ENCODE results near the gene CMKLR1. TPM values are rescaled to one million over a fixed set of nuclear protein-coding genes. Genes with fewer than 3 reads are reported as not detected.

CMKLR1 gene
- total RNA-seq, 1 donor from 2014 or later, result 0.57 TPM

- Histone ChIP-seq H3K27me3 (ENCODE audit: insufficient read depth, low read length) (no peaks in the 10 kb centered on the region), H3K79me2 (ENCODE audit: insufficient read depth, low read length) (no peaks in the 10 kb centered on the region), H3K4me1 (ENCODE audit: insufficient read depth, low read length) (peaks cover 20% of the 10 kb centered on the region), H3K4me2 (ENCODE audit: low read length) (no peak overlapping the region), H3K9me3 (ENCODE audit: insufficient read depth, low read depth, low read length) (no peaks in the 10 kb centered on the region), H3K27ac (ENCODE audit: low read depth, low read length) (no peak overlapping the region), H2AFZ (ENCODE audit: low read depth, low read length) (no peak overlapping the region), H3K36me3 (ENCODE audit: insufficient read depth, low read length) (no peaks in the 10 kb centered on the region), H3K9ac (ENCODE audit: low read length) (no peak overlapping the region), H4K20me1 (ENCODE audit: insufficient read depth, low read length) (no peaks in the 10 kb centered on the region), H3K4me3 (ENCODE audit: insufficient read depth, low read depth, low read length) (no peak overlapping the region)
- Mint-ChIP-seq H3K4me3 (ENCODE audit: unreplicated experiment) (no peak overlapping the region), H3K36me3 (ENCODE audit: low read depth, unreplicated experiment) (no peaks in the 10 kb centered on the region), H3K27me3 (ENCODE audit: low read depth, unreplicated experiment) (peaks cover 4% of the 10 kb centered on the region), H3K27ac (ENCODE audit: unreplicated experiment) (no peak overlapping the region), H3K4me1 (ENCODE audit: low read depth, unreplicated experiment) (peaks cover 29% of the 10 kb centered on the region), H3K9me3 (ENCODE audit: unreplicated experiment) (no peaks in the 10 kb centered on the region)
- DNase-seq (ENCODE audit: low read depth) (peak; percentile 22), FAIRE-seq (no peak)
- TF ChIP-seq CTCF (IDR thresholded peaks at IDR 0.05; ENCODE audit: insufficient read depth, low read depth, low read length) (no peak), EZH2 (IDR thresholded peaks at IDR 0.05; ENCODE audit: insufficient read depth, low read length) (no peak)
These were observed 28.6 kb downstream of the CMKLR1 start for GRCh38 chr12:108310489-108310888.

GRCh38 chr12:108309674-108310312, 29.3 kb downstream of the CMKLR1 start:
- Histone ChIP-seq H3K9ac (ENCODE audit: low read length) (no peak overlapping the region), H3K4me2 (ENCODE audit: low read length) (no peak overlapping the region), H3K4me1 (ENCODE audit: insufficient read depth, low read length) (peaks cover 27% of the 10 kb centered on the region), H3K27me3 (ENCODE audit: insufficient read depth, low read length) (no peaks in the 10 kb centered on the region), H3K27ac (ENCODE audit: low read depth, low read length) (no peak overlapping the region), H4K20me1 (ENCODE audit: insufficient read depth, low read length) (no peaks in the 10 kb centered on the region), H3K9me3 (ENCODE audit: insufficient read depth, low read depth, low read length) (no peaks in the 10 kb centered on the region), H2AFZ (ENCODE audit: low read depth, low read length) (no peak overlapping the region), H3K79me2 (ENCODE audit: insufficient read depth, low read length) (no peaks in the 10 kb centered on the region), H3K4me3 (ENCODE audit: insufficient read depth, low read depth, low read length) (no peak overlapping the region), H3K36me3 (ENCODE audit: insufficient read depth, low read length) (no peaks in the 10 kb centered on the region)
- H3K9me3 Mint-ChIP-seq (ENCODE audit: unreplicated experiment), result no peaks in the 10 kb centered on the region
- DNase-seq (ENCODE audit: low read depth), result no peak
- no peak overlapping the region for H3K4me3 Mint-ChIP-seq (ENCODE audit: unreplicated experiment)
- peaks cover 36% of the 10 kb centered on the region for H3K4me1 Mint-ChIP-seq (ENCODE audit: low read depth, unreplicated experiment)
- no peak overlapping the region for H3K27ac Mint-ChIP-seq (ENCODE audit: unreplicated experiment)
- peaks cover 4% of the 10 kb centered on the region for H3K27me3 Mint-ChIP-seq (ENCODE audit: low read depth, unreplicated experiment)
- H3K36me3 Mint-ChIP-seq (ENCODE audit: low read depth, unreplicated experiment), result no peaks in the 10 kb centered on the region
- no peak for FAIRE-seq
- TF ChIP-seq CTCF (IDR thresholded peaks at IDR 0.05; ENCODE audit: insufficient read depth, low read depth, low read length) (no peak), EZH2 (IDR thresholded peaks at IDR 0.05; ENCODE audit: insufficient read depth, low read length) (no peak)

- Mint-ChIP-seq H3K4me1 (ENCODE audit: low read depth, unreplicated experiment) (peaks cover 38% of the 10 kb centered on the region), H3K36me3 (ENCODE audit: low read depth, unreplicated experiment) (no peaks in the 10 kb centered on the region), H3K9me3 (ENCODE audit: unreplicated experiment) (no peaks in the 10 kb centered on the region), H3K27me3 (ENCODE audit: low read depth, unreplicated experiment) (peaks cover 4% of the 10 kb centered on the region), H3K4me3 (ENCODE audit: unreplicated experiment) (no peak overlapping the region), H3K27ac (ENCODE audit: unreplicated experiment) (no peak overlapping the region)
- Histone ChIP-seq H3K4me1 (ENCODE audit: insufficient read depth, low read length) (peaks cover 35% of the 10 kb centered on the region), H3K27me3 (ENCODE audit: insufficient read depth, low read length) (no peaks in the 10 kb centered on the region), H2AFZ (ENCODE audit: low read depth, low read length) (no peak overlapping the region), H3K4me2 (ENCODE audit: low read length) (no peak overlapping the region), H3K27ac (ENCODE audit: low read depth, low read length) (no peak overlapping the region), H3K9ac (ENCODE audit: low read length) (no peak overlapping the region), H3K9me3 (ENCODE audit: insufficient read depth, low read depth, low read length) (no peaks in the 10 kb centered on the region), H3K4me3 (ENCODE audit: insufficient read depth, low read depth, low read length) (no peak overlapping the region), H4K20me1 (ENCODE audit: insufficient read depth, low read length) (no peaks in the 10 kb centered on the region), H3K79me2 (ENCODE audit: insufficient read depth, low read length) (no peaks in the 10 kb centered on the region), H3K36me3 (ENCODE audit: insufficient read depth, low read length) (no peaks in the 10 kb centered on the region)
- DNase-seq (ENCODE audit: low read depth) (peak; percentile 2), FAIRE-seq (no peak)
- TF ChIP-seq EZH2 (IDR thresholded peaks at IDR 0.05; ENCODE audit: insufficient read depth, low read length), result no peak
- TF ChIP-seq CTCF (IDR thresholded peaks at IDR 0.05; ENCODE audit: insufficient read depth, low read depth, low read length), result no peak
These were observed 30.6 kb downstream of the CMKLR1 start for GRCh38 chr12:108308395-108309085.
